Pulmonary artery endothelial cell (primary cell): Measurements from ENCODE around the gene LTBP2. TPM values are rescaled to one million over a fixed set of nuclear protein-coding genes. Genes with fewer than 3 reads are reported as not detected.

ENCODE experiments used
- DNase-seq: peaks from one replicate; pipeline ENCODE4 v3.0.0-alpha.2; 2011; ENCODE audit warnings: low read depth, low spot score
- total RNA-seq: library from RNA; depleted of rRNA; stranded (reverse); fragments of >200 nt; gene quantifications from 2 replicates; pipeline ENCODE4 v1.2.3, GENCODE V29; 2014

Gene LTBP2
- total RNA-seq, 1 donor from 2014 or later: 232 TPM

- no peak for DNase-seq
These were observed 1.3 kb upstream of the LTBP2 start for GRCh38 chr14:74613211-74613914.

DNA sequence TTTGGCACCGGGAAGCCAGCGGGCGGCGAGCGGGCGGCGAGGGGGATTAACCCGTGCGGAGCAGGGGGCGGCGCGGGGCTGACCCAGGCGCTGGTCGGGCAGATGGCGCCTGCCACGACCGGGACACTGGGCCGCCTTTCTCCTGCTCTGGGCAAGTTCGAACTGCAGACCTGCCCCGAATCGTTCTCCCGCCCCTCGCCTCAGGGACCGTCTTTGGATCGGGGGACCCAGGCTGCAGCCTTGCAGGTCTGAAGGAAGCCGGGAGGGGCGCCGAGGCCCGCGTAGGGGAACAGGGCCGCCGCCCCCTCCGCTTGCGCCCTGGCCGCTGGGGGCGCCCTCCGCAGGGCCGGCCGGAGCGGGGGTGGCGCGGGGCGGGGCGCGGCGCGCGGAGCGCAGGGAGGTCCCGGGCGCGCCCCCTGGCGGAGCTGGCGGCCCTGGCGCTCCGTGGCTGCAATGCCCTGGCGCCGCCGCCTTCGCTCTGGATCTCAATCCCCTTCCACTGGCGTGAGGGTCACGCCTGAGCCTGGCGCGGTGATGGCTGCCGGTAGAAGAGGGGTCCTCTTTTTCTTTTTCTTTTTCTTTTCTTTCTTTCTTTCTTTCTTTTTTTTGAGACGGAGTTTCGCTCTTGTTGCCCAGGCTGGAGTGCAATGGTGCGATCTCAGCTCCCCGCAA lies 449 bp upstream of the LTBP2 start:
- no peak for DNase-seq

DNA sequence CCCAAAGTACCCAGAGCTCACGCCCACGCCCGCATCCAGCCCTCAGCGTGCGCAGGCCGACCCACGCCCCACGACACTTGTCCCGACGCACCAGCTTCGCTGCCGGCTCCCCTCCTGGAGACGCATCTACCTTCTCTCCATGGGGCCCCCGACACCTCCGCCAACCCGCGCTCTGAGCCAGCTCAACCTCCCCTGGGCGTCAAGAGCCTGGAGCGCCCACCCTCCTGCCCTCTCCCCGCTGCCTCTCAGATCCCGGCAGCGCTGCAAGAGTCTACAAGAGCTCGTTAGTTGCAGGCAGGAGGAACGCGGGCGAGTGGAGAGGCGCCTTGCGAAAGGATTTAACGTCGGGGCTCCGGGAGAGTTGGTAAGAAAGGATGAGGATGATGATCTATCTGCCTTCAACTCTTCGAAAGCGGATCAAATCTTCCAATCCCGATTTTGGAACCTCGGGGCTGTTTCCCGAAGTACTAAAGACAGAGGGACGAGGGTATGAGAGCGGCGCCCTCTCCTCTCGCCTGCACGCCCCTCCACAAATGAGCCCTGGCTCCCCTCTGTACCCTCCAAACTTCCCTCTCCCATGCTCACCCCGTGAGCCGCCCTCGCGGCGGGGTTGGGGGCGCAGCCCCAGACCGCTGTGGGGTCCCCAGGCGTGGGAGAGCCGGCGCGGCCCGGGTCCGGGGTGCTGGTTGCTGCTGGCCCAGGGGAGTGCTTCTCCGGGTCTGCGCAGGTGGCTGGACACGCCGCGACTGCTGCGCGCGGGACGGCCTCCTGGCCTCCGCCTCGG lies 979 bp downstream of the LTBP2 start:
- DNase-seq: no peak

GRCh38 chr14:74610199-74610865 lies 1.7 kb downstream of the LTBP2 start:
- DNase-seq: no peak

- DNase-seq: no peak
These were observed 2.3 kb downstream of the LTBP2 start for GRCh38 chr14:74609721-74610120.

- peak; percentile 64 for DNase-seq
These were observed 3.0 kb downstream of the LTBP2 start for GRCh38 chr14:74608959-74609611.

DNA sequence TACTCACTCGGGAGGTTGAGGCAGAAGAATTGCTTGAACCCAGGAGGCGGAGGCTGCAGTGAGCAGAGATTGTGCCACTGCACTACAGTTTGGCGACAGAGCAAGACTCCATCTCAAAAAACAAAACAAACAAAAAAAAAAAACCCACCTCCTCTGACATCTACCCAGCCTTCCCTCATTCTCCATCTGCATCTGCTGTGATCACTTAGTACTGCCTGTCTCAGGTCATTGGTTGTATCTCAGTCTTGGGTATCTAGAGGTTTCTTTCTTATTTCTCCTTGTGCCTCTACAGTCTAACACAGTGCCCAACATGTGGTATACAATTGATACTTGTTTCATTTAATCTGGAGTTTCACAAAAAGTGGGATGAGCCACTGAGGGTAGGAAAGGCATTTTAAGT lies 5.3 kb downstream of the LTBP2 start:
- DNase-seq: no peak

DNA sequence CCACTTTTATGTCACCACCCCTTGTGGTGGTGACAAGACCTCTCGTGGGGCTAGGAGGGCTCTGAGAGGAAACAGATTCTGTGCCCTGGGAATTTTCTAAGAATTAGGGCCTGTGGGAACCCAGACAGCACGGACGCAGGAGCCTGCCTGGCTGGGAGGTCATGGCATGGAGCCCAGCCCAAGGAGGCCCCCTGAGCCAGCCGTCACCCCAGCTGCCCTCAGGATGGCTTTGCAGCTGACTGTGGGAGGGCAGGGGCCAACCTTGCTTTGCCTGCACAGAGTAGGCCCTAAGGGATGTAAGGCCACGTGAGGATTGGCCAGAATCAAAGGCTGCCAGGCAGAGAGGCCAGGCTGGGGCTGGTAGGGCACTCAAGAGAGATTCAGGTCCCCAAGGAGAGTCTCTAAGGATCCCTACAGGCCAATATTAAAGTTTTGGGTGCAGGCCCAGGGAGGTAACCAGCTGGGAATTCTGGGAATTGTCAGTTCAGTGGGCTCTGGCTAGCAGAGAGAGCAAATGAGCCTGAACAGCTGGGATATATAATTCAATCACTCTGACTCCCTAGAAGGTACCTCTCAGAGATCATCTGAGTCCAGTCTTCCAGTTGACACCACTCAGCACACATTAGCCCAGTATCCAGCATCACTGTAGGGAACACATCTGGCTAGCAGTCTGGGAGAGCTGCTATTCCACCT lies 6.4 kb downstream of the LTBP2 start:
- DNase-seq: no peak

DNA sequence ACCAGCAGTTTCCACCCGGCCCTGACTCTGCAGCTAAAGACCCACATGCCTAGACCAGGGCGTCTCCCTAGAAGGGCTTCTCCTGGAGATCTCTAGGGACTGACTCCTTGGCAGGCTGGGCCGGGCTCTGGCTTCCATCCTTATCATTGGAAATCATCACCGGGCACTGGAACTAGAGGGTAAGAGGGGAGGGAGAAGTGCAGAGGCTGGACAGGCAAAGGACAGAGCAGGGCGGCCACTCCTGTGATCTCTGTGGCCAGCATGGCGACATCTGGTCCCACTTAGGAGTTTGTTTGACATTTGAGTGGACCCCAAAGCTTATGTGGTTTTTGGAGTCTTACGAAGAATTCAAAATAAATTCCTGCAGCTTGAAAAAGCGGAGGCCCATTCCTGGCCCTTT lies 7.1 kb downstream of the LTBP2 start:
- no peak for DNase-seq

DNA sequence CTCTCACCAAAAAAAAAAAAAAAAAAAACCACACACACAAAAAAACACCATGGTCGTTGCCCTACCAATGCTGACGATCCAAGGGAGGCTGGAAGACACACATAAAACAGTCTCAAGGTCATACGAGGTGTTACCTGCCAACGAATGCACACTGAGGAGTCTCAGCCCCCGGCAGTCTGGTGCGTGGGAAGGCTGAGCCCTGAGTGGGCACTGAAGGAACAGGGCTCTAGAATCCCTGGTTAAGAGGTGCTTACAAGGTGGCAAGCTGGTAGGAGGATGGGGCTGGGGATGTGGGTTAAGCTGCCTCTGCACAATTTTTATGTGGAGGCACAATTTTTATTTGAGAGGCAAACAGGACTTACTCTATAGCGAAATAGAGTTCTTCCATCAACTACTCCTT lies 7.9 kb downstream of the LTBP2 start:
- DNase-seq: no peak

- DNase-seq: no peak
These were observed 10.1 kb downstream of the LTBP2 start for GRCh38 chr14:74601982-74602381.

DNA sequence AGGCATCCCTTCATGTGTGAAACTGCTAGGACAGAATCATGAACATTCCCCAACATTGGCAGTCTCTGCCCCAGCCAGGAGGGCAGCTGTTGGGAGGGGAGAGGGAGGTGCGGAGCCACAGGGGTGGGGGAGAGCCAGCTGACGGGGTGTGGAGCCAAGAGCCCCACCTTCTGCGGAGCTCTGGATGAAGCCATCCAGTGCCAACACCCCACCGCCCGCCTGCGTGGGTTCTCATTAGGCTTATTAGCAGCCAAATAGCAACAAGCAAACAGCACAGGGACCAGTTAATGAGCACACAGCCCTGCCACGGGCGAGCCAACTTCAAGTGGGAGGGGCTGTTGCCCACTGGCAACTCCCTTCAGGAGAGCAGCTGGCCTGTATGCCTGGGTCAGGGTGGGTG lies 12.1 kb downstream of the LTBP2 start:
- DNase-seq: no peak

GRCh38 chr14:74599321-74599761 lies 12.7 kb downstream of the LTBP2 start:
- no peak for DNase-seq

DNA sequence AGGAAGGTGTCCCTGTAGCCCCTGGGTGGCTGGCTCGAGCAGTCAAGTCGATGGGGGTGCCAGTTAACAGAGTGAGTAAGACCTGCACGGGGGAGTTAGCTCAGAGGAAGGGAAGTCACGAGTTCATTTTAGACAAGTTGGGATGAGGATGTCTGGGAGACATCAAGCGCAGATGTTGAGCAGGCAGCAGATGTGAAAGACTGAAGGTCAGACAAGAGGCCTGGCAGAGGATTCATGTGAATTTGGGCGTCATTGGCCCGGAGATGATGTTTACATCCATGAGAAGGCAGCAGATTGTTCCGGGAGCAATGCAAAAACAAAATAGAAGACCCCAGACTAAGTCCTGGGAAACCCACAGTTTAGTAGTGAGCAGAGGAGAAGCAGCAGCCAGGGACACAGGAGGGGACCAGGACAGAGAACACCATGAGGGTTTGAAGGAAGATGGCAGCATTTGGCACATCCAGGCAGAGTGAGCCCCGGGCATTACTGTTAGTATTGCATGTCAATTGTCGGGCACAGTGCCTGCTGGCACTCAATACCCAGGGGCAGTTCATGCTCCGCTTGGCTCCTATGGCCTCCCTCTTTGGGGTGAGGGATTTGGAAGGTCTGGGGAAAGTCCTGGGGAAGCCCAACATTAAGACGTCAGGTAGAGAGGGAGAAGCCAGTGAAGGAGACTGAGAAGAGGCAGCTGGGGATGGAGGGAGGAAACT lies 15.1 kb downstream of the LTBP2 start:
- DNase-seq: no peak

DNA sequence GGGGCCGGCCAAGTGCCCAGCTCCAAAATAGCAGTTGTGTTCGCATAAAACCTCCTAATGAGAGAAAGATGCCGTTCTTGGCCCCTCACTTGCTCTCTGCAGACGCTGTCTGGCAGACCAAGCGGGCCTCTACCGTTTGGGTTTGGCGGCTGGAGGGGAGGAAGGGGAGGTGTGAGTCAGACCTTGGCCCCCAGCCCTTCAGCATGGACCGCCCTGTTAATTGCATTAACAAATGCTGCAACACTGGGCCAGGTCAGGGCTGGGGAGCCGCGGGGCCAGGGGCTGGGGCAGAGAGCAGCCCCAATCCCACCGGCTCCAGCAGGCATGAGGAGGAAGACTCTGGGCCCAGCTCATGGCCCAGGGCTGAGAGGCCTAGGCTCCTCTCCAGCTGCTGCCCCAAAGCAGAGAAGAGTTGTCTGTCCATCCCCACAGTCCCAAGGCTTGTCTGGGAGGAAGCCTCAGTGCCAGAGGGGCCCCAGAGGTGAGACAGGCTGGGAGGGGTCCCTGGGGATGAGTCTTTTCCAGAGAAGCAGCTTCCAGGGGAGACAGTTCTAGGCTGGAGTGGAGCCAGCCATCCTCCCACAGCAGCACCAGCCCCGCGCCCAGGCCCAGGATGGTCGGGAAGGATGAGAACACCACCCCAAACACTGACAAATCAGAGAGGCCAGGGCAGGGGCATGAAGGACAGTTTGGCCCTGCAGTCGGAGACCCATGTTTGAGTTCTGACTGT lies 16.9 kb downstream of the LTBP2 start:
- no peak for DNase-seq

DNA sequence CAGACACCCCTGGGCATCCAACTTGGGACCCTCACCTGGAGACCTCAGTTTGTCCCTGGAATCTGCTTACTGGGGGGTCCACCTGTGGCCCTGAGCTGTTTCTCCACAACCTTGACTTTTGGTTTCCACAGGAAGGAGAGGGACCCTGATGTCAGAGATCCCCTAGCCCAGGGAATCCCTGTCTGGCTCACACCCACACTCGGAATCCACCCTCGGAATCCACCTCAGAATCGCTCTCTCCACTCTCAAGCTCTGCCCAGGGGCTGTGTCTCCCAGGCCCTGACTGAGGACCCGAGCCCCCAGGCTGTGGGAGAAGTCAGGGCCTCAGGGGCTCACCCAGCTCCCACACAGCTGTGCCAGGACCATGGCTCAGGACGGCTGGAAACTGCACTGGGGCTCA lies 17.4 kb downstream of the LTBP2 start:
- DNase-seq: no peak

GRCh38 chr14:74594029-74594428 lies 18.0 kb downstream of the LTBP2 start:
- DNase-seq: no peak

- DNase-seq: no peak
These were observed 18.6 kb downstream of the LTBP2 start for GRCh38 chr14:74593241-74593953.
